ENCODE measurements around the gene FBN1.

FBN1 gene

GRCh38 chr15:48510976-48511375 lies 134.5 kb downstream of the FBN1 start (continued):
- no peak for TF ChIP-seq WT1 (tag by site-specific recombination; IDR thresholded peaks at IDR 0.05)
- TF ChIP-seq ZNF37A (tag by site-specific recombination; IDR thresholded peaks at IDR 0.05) = no peak
- TF ChIP-seq EGR2 (tag by site-specific recombination; IDR thresholded peaks at IDR 0.05; ENCODE audit: low read depth) = no peak
- no peak for TF ChIP-seq ZSCAN18 (tag by site-specific recombination; IDR thresholded peaks at IDR 0.05)
- TF ChIP-seq ZNF488 (tag by site-specific recombination; IDR thresholded peaks at IDR 0.05) = no peak
- no peak for TF ChIP-seq ZNF426 (tag by site-specific recombination; IDR thresholded peaks at IDR 0.05)
- TF ChIP-seq ZNF248 (tag by site-specific recombination; IDR thresholded peaks at IDR 0.05) = no peak
- TF ChIP-seq PRDM1 (tag by site-specific recombination; IDR thresholded peaks at IDR 0.05) = no peak

GRCh38 chr15:48507416-48508065 lies 138.0 kb downstream of the FBN1 start:
- TF ChIP-seq PBX3 (CRISPR knock-in tag; IDR thresholded peaks at IDR 0.05) (no peak), ZSCAN16 (tag by site-specific recombination; IDR thresholded peaks at IDR 0.05) (no peak), YY1 (tag by site-specific recombination; IDR thresholded peaks at IDR 0.05) (no peak), REST (tag by site-specific recombination; IDR thresholded peaks at IDR 0.05) (no peak), ZNF132 (tag by site-specific recombination; IDR thresholded peaks at IDR 0.05; ENCODE audit: borderline replicate concordance) (no peak), ZNF707 (tag by site-specific recombination; IDR thresholded peaks at IDR 0.05) (no peak), ZNF24 (tag by site-specific recombination; IDR thresholded peaks at IDR 0.05) (no peak), ZNF16 (tag by site-specific recombination; IDR thresholded peaks at IDR 0.05; ENCODE audit: low read depth) (no peak)

GRCh38 chr15:48505067-48505466 lies 140.4 kb downstream of the FBN1 start:
- Histone ChIP-seq H3K4me1 (ENCODE audit: control insufficient read depth, insufficient read depth, low read length) (no peaks in the 10 kb centered on the region), H3K4me3 (ENCODE audit: low read depth, low read length) (no peak overlapping the region), H3K36me3 (ENCODE audit: control insufficient read depth in 2 of 2, insufficient read depth in 1 of 2, low read length in 2 of 2) (peaks cover 0 to 15% of the 10 kb centered on the region in 2 experiments; a peak in 1 of 3 replicates), H3K9me3 (ENCODE audit: control insufficient read depth, insufficient read depth, low read depth, low read length) (no peaks in the 10 kb centered on the region), H3K27ac (ENCODE audit: extremely low read depth, low read depth, low read length) (no peak overlapping the region)
- CTCF ChIA-PET = no interaction called here
- POLR2A ChIA-PET = no interaction called here
- TF ChIP-seq ZFP69B (tag by site-specific recombination; IDR thresholded peaks at IDR 0.05) = no peak
- TF ChIP-seq REPIN1 (tag by site-specific recombination; IDR thresholded peaks at IDR 0.05; ENCODE audit: low read depth) = no peak
- TF ChIP-seq ZNF354C (tag by site-specific recombination; IDR thresholded peaks at IDR 0.05; ENCODE audit: borderline replicate concordance, low read depth) = no peak
- no peak for TF ChIP-seq ZNF132 (tag by site-specific recombination; IDR thresholded peaks at IDR 0.05; ENCODE audit: borderline replicate concordance)
- no peak for TF ChIP-seq ZNF677 (tag by site-specific recombination; IDR thresholded peaks at IDR 0.05)
- no peak for TF ChIP-seq TRIM28 (IDR thresholded peaks at IDR 0.05; ENCODE audit: borderline replicate concordance, low read length)
- no peak for TF ChIP-seq ZNF416 (tag by site-specific recombination; IDR thresholded peaks at IDR 0.05)
- no peak for TF ChIP-seq ZNF184 (tag by site-specific recombination; IDR thresholded peaks at IDR 0.05)
- no peak for TF ChIP-seq ZNF350 (tag by site-specific recombination; IDR thresholded peaks at IDR 0.05)
- TF ChIP-seq ZNF501 (tag by site-specific recombination; IDR thresholded peaks at IDR 0.05) = no peak
- no peak for TF ChIP-seq ZNF626 (tag by site-specific recombination; IDR thresholded peaks at IDR 0.05)
- no peak for TF ChIP-seq ZNF394 (tag by site-specific recombination; IDR thresholded peaks at IDR 0.05; ENCODE audit: borderline replicate concordance)
- TF ChIP-seq SCRT2 (tag by site-specific recombination; IDR thresholded peaks at IDR 0.05) = no peak

More at GRCh38 chr15:48507416-48508065, 138.0 kb downstream of the FBN1 start:
- ChIA-PET CTCF (interaction anchor here (0.6 to 1.6 kb wide), 9 partner anchors 9 to 873 kb away, joined by 3 to 7 read pairs (median 3); no protein-coding TSS in a partner anchor), POLR2A (no interaction called here)
- H3K27ac ChIP-seq (ENCODE audit: extremely low read depth, low read depth, low read length) = no peak overlapping the region
- no peaks in the 10 kb centered on the region for H3K4me1 ChIP-seq (ENCODE audit: control insufficient read depth, insufficient read depth, low read length)
- H3K9me3 ChIP-seq (ENCODE audit: control insufficient read depth, insufficient read depth, low read depth, low read length) = no peaks in the 10 kb centered on the region
- peaks cover 0 to 18% of the 10 kb centered on the region in 2 experiments; a peak in 1 of 3 replicates for H3K36me3 ChIP-seq (ENCODE audit: control insufficient read depth in 2 of 2, insufficient read depth in 1 of 2, low read length in 2 of 2)
- no peak overlapping the region for H3K4me3 ChIP-seq (ENCODE audit: low read depth, low read length)

All from HEK293 (cell line).